Progenitor cell of endocrine pancreas (in vitro differentiated cells): ENCODE results near the gene NHSL1. TPM values are rescaled to one million over a fixed set of nuclear protein-coding genes. Genes with fewer than 3 reads are reported as not detected.

ENCODE experiments used
- DNase-seq: peaks from one replicate; pipeline ENCODE4 v3.0.0; 2021; ENCODE audit warnings: low spot score; ENCODE audit not compliant: unreplicated experiment
- H3K27ac Mint-ChIP-seq: 2 replicates; pipeline ENCODE4 v1.8.0; 2021; ENCODE audit warnings: mild to moderate bottlenecking, moderate library complexity, mixed read lengths
- H3K27me3 Mint-ChIP-seq: 2 replicates; pipeline ENCODE4 v1.8.0; 2021; ENCODE audit warnings: mixed read lengths
- H3K36me3 Mint-ChIP-seq: 2 replicates; pipeline ENCODE4 v1.8.0; 2022; ENCODE audit warnings: mixed read lengths; ENCODE audit not compliant: insufficient read depth
- H3K4me1 Mint-ChIP-seq: 2 replicates; pipeline ENCODE4 v1.8.0; 2021; ENCODE audit warnings: low read depth, mixed read lengths
- H3K4me3 Mint-ChIP-seq: 2 replicates; pipeline ENCODE4 v1.8.0; 2021; ENCODE audit warnings: low read depth, mild to moderate bottlenecking, moderate library complexity, mixed read lengths
- H3K9me3 Mint-ChIP-seq: 2 replicates; pipeline ENCODE4 v1.8.0; 2021; ENCODE audit warnings: low read depth, mixed read lengths
- total RNA-seq: library from RNA; stranded (reverse); gene quantifications from 2 replicates; pipeline ENCODE4 v1.2.1, GENCODE V29; 2021
- TF ChIP-seq, protein P1 (sequence below): fragments of 200-600 bp; sonication (generic); IDR thresholded peaks from one replicate; pipeline ENCODE4 v1.5.0; 2021; ENCODE audit warnings: antibody characterized with exemption, mild to moderate bottlenecking; ENCODE audit not compliant: unreplicated experiment

NHSL1 gene
- total RNA-seq, 1 donor from 2014 or later: 86.5 TPM

DNA sequence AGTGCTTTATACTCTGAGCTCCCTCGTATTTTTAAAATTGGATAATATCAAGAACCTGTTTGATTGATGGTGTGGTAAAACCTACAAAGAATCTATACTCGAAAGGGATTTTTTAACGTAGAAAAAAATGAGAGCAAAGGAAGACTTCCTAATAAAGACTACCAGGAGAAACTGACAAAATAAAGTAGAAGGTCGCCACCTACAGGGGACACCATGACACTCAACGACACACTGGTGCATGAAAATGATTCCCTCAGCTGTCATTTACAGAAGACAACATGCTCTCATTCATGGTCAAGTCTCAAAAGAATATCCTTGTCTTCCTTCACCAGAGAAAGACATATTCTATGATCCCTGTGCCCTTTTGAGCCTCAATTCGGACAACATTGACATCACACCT, 10.1 kb upstream of the NHSL1 start:
- peaks cover 68% of the 10 kb centered on the region for H3K4me1 Mint-ChIP-seq
- no peak for DNase-seq
- no peak overlapping the region for H3K4me3 Mint-ChIP-seq
- H3K9me3 Mint-ChIP-seq: no peaks in the 10 kb centered on the region
- no peaks in the 10 kb centered on the region for H3K27me3 Mint-ChIP-seq
- no peaks in the 10 kb centered on the region for H3K36me3 Mint-ChIP-seq
- H3K27ac Mint-ChIP-seq: peak overlapping the region; percentile 40
- TF ChIP-seq, protein P1, sequence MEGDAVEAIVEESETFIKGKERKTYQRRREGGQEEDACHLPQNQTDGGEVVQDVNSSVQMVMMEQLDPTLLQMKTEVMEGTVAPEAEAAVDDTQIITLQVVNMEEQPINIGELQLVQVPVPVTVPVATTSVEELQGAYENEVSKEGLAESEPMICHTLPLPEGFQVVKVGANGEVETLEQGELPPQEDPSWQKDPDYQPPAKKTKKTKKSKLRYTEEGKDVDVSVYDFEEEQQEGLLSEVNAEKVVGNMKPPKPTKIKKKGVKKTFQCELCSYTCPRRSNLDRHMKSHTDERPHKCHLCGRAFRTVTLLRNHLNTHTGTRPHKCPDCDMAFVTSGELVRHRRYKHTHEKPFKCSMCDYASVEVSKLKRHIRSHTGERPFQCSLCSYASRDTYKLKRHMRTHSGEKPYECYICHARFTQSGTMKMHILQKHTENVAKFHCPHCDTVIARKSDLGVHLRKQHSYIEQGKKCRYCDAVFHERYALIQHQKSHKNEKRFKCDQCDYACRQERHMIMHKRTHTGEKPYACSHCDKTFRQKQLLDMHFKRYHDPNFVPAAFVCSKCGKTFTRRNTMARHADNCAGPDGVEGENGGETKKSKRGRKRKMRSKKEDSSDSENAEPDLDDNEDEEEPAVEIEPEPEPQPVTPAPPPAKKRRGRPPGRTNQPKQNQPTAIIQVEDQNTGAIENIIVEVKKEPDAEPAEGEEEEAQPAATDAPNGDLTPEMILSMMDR: peak; percentile 53

DNA sequence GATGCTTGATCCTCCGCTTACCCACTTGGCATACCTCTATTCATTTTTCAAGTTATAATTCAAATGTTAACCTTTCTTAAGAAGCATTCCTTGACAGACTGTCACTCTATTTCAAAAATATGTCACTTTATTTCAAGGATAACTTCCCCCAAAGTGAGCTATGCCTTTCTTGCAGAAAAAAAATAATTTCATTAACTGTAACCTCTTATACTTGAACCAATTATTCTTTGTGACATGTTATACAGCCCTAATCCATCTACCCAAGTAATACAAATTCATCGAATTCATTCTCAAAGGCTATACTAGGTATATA, 9.3 kb upstream of the NHSL1 start:
- Mint-ChIP-seq H3K27ac (peak overlapping the region; percentile 85), H3K36me3 (no peaks in the 10 kb centered on the region), H3K4me3 (no peak overlapping the region), H3K9me3 (no peaks in the 10 kb centered on the region), H3K4me1 (peaks cover 75% of the 10 kb centered on the region), H3K27me3 (no peaks in the 10 kb centered on the region)
- TF ChIP-seq, protein P1: no peak
- DNase-seq: no peak

DNA sequence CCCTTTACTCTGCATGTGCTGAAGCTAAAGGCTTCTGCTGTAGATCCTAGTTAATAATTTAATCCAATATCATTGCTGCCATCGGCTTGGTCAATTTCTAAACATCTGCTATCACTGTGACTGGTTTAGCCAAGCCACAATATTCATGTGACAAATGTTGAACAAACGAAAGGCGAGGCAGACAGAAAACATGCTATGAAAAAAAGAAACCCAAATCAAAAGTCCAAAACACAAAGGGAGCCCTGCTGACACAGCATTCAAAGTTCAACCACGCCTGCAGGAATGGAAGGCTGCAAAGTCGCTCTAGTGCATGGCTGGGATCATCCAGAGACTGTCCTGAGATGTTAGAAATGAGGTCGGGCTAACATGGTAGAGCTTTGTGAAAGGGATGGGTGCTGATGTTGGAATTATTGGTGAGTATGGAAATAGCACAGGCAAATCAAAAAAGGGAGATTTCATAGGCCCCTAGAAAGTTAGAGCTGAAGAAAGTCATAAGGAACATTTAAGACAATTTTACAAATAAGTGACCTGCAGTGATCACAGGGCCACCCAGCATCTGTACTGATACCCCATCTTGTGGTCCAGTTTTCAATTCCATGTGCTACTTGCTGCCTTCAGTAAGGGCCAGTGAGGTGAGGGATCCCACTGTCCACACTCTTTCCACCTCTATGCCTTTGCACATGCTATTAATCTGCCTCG, 8.8 kb upstream of the NHSL1 start:
- TF ChIP-seq, protein P1: no peak
- Mint-ChIP-seq H3K27ac (peak overlapping the region; percentile 85), H3K9me3 (no peaks in the 10 kb centered on the region), H3K36me3 (no peaks in the 10 kb centered on the region), H3K4me1 (peaks cover 79% of the 10 kb centered on the region), H3K27me3 (no peaks in the 10 kb centered on the region), H3K4me3 (peak overlapping the region; percentile 16)
- DNase-seq: no peak

DNA sequence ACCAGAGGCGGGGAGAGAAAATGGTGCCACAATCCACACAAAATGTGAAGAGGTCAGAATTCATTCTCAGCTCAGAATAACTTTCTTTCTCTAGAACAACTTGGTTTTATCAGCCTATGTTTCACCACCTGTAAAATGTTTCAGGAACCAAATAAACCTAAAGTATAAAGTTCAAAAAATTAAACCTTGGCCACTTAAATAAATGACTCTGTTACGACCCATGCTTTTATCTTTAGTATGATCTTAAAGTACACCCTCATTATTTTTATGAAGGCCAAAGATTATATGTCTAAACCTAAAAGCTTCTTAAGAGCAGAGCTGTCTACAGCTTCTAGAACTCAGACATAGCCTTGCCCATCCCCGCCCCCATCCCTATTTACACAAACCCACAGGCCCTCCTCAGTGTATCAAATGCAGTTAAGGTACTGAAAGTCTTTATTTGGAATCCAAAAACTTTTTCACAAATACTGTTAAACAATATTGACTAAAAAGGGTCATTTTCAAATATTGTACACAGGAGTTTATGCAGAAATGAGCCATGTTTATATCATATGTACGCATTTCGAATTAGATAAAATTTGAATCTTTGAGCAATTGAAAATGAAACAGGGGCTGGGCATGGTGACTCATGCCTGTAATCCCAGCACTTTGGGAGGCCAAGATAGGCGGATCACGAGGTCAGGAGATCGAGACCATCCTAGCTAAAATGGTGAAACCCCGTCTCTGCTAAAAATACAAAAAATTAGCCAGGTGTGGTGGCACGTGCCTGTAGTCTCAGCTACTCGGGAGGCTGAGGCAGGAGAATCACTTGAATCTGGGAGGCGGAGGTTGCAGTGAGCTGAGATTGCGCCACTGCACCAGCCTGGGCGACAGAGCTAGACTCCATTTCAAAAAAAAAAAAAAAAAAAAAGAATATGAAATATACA, 5.7 kb upstream of the NHSL1 start:
- H3K27me3 Mint-ChIP-seq: no peaks in the 10 kb centered on the region
- H3K36me3 Mint-ChIP-seq: no peaks in the 10 kb centered on the region
- H3K27ac Mint-ChIP-seq: peak overlapping the region; percentile 84
- TF ChIP-seq, protein P1: no peak
- no peak for DNase-seq
- H3K4me3 Mint-ChIP-seq: no peak overlapping the region
- H3K9me3 Mint-ChIP-seq: no peaks in the 10 kb centered on the region
- peaks cover 75% of the 10 kb centered on the region for H3K4me1 Mint-ChIP-seq

DNA sequence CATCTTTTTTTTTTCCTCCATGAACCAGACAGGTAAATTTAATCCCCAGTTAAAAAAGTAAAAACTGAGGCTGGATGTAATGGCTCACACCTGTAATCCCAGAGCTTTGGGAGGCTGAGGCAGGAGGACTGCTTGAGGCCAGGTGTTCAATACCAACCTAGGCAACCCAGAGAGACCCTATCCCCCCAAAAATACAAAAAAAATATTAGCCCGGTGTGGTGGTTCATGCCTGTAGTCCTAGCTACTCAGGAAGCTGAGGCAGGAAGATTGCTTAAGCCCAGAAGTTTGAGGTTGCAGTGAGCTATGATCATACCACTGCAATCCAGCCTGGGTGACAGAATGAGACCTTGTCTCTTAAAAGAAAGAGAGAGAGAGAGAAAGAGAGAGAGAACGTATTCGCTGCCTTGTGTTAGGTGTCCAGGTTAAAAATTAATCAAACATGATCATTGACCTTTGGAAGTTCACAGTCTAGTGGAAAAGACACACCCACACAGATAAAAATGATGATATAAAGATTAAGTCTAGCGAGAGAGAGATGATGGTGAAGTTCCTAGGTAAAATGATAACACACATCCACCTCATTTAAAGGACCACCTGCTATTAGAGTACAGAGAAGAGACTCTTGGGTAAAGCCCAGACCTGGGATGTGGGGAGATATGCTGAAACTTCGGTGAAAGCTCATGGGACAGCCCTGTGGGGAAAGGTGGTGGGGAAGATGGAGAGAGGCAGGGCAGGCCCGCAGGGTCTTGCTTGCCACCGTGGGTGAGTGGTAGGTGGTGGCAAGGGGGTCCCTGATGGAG, 4.8 kb upstream of the NHSL1 start:
- H3K4me1 Mint-ChIP-seq: peaks cover 76% of the 10 kb centered on the region

More for the DNA sequence above, 4.8 kb upstream of the NHSL1 start:
- no peaks in the 10 kb centered on the region for H3K9me3 Mint-ChIP-seq
- TF ChIP-seq, protein P1: no peak
- no peaks in the 10 kb centered on the region for H3K27me3 Mint-ChIP-seq
- no peak for DNase-seq
- H3K27ac Mint-ChIP-seq: peak overlapping the region; percentile 84
- H3K36me3 Mint-ChIP-seq: no peaks in the 10 kb centered on the region
- peak overlapping the region; percentile 33 for H3K4me3 Mint-ChIP-seq
